GM23338 (cell line): ENCODE results near the gene ARPC2. TPM values are rescaled to one million over a fixed set of nuclear protein-coding genes. Genes with fewer than 3 reads are reported as not detected.

Experiments
- ATAC-seq: fragments of 200-7000 bp; cut with Tn5 transposase; 3 replicates; pipeline ENCODE4 v1.9.1; 2020
- DNase-seq: peaks from one replicate; pipeline ENCODE4 v3.0.0-alpha.2; 2015; ENCODE audit warnings: low spot score
- H2AFZ ChIP-seq: fragments of 200-600 bp; sonication (generic); 2 replicates; pipeline ENCODE4 v1.8.0; 2016; ENCODE audit warnings: antibody characterized with exemption, mild to moderate bottlenecking, moderate library complexity
- H3F3A ChIP-seq: fragments of 200-600 bp; sonication (generic); replicated peaks from 2 replicates; pipeline ENCODE4 v1.8.0; 2017; ENCODE audit warnings: antibody characterized with exemption, mixed run types, low read depth
- H3K27ac ChIP-seq: fragments of 200-600 bp; sonication (generic); 2 replicates; pipeline ENCODE4 v1.6.1; 2016; ENCODE audit warnings: low read depth
- H3K27me3 ChIP-seq: fragments of 200-600 bp; sonication (generic); 2 replicates; pipeline ENCODE4 v1.8.0; 2016; ENCODE audit warnings: mild to moderate bottlenecking, mixed run types, moderate library complexity; ENCODE audit not compliant: insufficient read depth
- H3K36me3 ChIP-seq: fragments of 200-600 bp; sonication (generic); 2 replicates; pipeline ENCODE4 v1.8.0; 2016; ENCODE audit warnings: mild to moderate bottlenecking; ENCODE audit not compliant: insufficient read depth
- H3K4me1 ChIP-seq: fragments of 200-600 bp; sonication (generic); 2 replicates; pipeline ENCODE4 v1.8.0; 2016; ENCODE audit warnings: mild to moderate bottlenecking, moderate library complexity; ENCODE audit not compliant: insufficient read depth
- H3K4me2 ChIP-seq: fragments of 200-600 bp; sonication (generic); 2 replicates; pipeline ENCODE4 v1.7.1; 2017; ENCODE audit warnings: mixed run types
- H3K4me3 ChIP-seq: fragments of 200-600 bp; sonication (generic); 2 replicates; pipeline ENCODE4 v1.6.1; 2016; ENCODE audit warnings: mixed run types
- H3K79me2 ChIP-seq: fragments of 200-600 bp; sonication (generic); replicated peaks from 2 replicates; pipeline ENCODE4 v1.8.0; 2017; ENCODE audit warnings: mild to moderate bottlenecking; ENCODE audit not compliant: insufficient read depth
- H3K9me2 ChIP-seq: fragments of 200-600 bp; sonication (generic); 2 replicates; pipeline ENCODE4 v1.8.0; 2017; ENCODE audit not compliant: insufficient read depth
- H4K20me1 ChIP-seq: fragments of 200-600 bp; sonication (generic); replicated peaks from 2 replicates; pipeline ENCODE4 v1.8.0; 2017; ENCODE audit warnings: mild to moderate bottlenecking; ENCODE audit not compliant: insufficient read depth
- H3K27ac Mint-ChIP-seq: 2 replicates; pipeline ENCODE4 v1.8.0; 2020; ENCODE audit warnings: inconsistent platforms, mild to moderate bottlenecking, moderate library complexity, mixed read lengths
- H3K27me3 Mint-ChIP-seq: 3 replicates; pipeline ENCODE4 v1.8.0; 2022; ENCODE audit warnings: low read depth, mild to moderate bottlenecking, moderate library complexity, mixed read lengths, inconsistent platforms; ENCODE audit not compliant: insufficient read depth, poor library complexity
- H3K36me3 Mint-ChIP-seq: 3 replicates; pipeline ENCODE4 v1.8.0; 2021; ENCODE audit warnings: low read depth, mild to moderate bottlenecking, inconsistent platforms, moderate library complexity, mixed read lengths
- H3K4me1 Mint-ChIP-seq: 3 replicates; pipeline ENCODE4 v1.8.0; 2020; ENCODE audit warnings: mild to moderate bottlenecking, inconsistent platforms, mixed read lengths
- H3K4me3 Mint-ChIP-seq: 3 replicates; pipeline ENCODE4 v1.8.0; 2021; ENCODE audit warnings: moderate library complexity, mild to moderate bottlenecking, inconsistent platforms, mixed read lengths
- H3K9me3 Mint-ChIP-seq: 3 replicates; pipeline ENCODE4 v1.8.0; 2020; ENCODE audit warnings: moderate library complexity, mild to moderate bottlenecking, inconsistent platforms, mixed read lengths
- CREB1 ChIP-seq: fragments of 250-450 bp; sonication (Bioruptor Pico); IDR thresholded peaks from 2 replicates; pipeline ENCODE4 v1.5.0; 2020; ENCODE audit warnings: low read depth, mild to moderate bottlenecking, moderate library complexity
- EZH2 ChIP-seq: fragments of 200-600 bp; sonication (generic); IDR thresholded peaks from one replicate; pipeline ENCODE4 v1.8.0; 2017; ENCODE audit warnings: antibody characterized with exemption, mild to moderate bottlenecking, low read depth; ENCODE audit not compliant: unreplicated experiment
- EZH2phosphoT487 ChIP-seq: fragments of 200-600 bp; sonication (generic); IDR thresholded peaks from one replicate; pipeline ENCODE4 v1.8.1; 2018; ENCODE audit warnings: antibody characterized with exemption; ENCODE audit not compliant: unreplicated experiment
- JUNB ChIP-seq: IDR thresholded peaks from one replicate; pipeline ENCODE4 v1.6.1; 2016; ENCODE audit warnings: antibody characterized with exemption; ENCODE audit not compliant: unreplicated experiment
- NANOG ChIP-seq: IDR thresholded peaks from 2 replicates; pipeline ENCODE4 v1.6.1; 2016; ENCODE audit warnings: antibody characterized with exemption, borderline replicate concordance
- STAT1 ChIP-seq: IDR thresholded peaks from one replicate; pipeline ENCODE4 v1.6.1; 2016; ENCODE audit warnings: antibody characterized with exemption; ENCODE audit not compliant: unreplicated experiment
- ZNF114 ChIP-seq: fragments of 250-450 bp; sonication (Bioruptor Pico); IDR thresholded peaks from 2 replicates; pipeline ENCODE4 v1.5.0; 2020; ENCODE audit warnings: mild to moderate bottlenecking, moderate library complexity
- ZNF331 ChIP-seq: fragments of 250-450 bp; sonication (Bioruptor Pico); IDR thresholded peaks from 2 replicates; pipeline ENCODE4 v1.5.0; 2020; ENCODE audit warnings: low read depth, mild to moderate bottlenecking, moderate library complexity
- polyA plus RNA-seq: library from polyadenylated mRNA; unstranded; fragments of >200 nt; fragmentation: Nextera tagmentation; extraction: Ambion mirVana; gene quantifications from 2 replicates; pipeline ENCODE4 v1.2.1, GENCODE V29; 2016
- total RNA-seq: library from RNA; depleted of rRNA; stranded (reverse); fragments of >200 nt; shearing (Covaris generic); gene quantifications from 2 replicates; pipeline ENCODE4 v1.2.3, GENCODE V29; 2014
- TF ChIP-seq, protein P1 (sequence below): IDR thresholded peaks from one replicate; pipeline ENCODE4 v1.6.1; 2018; ENCODE audit warnings: antibody characterized with exemption; ENCODE audit not compliant: unreplicated experiment
- TF ChIP-seq, protein P2 (sequence below), 2 experiments: fragments of 200-600 bp in 1 of 2; sonication (generic) in 1 of 2; conservative IDR thresholded peaks; 2 replicates each; pipeline versions ENCODE4 v1.5.1 to v1.6.1; 2016 to 2017; ENCODE audit warnings: antibody characterized with exemption in 2 of 2, low read depth in 2 of 2, mild to moderate bottlenecking in 2 of 2, moderate library complexity in 1 of 2
- TF ChIP-seq, protein P3 (sequence below): IDR thresholded peaks from 2 replicates; pipeline ENCODE4 v1.6.1; 2016; ENCODE audit warnings: antibody characterized with exemption
- TF ChIP-seq, protein P4 (sequence below): fragments of 250-450 bp; sonication (Bioruptor Pico); IDR thresholded peaks from 2 replicates; pipeline ENCODE4 v1.5.0; 2020; ENCODE audit warnings: mild to moderate bottlenecking, moderate library complexity

Gene ARPC2
- total and polyA plus RNA-seq, 2 experiments from 2014 or later: 217 to 271 TPM

DNA sequence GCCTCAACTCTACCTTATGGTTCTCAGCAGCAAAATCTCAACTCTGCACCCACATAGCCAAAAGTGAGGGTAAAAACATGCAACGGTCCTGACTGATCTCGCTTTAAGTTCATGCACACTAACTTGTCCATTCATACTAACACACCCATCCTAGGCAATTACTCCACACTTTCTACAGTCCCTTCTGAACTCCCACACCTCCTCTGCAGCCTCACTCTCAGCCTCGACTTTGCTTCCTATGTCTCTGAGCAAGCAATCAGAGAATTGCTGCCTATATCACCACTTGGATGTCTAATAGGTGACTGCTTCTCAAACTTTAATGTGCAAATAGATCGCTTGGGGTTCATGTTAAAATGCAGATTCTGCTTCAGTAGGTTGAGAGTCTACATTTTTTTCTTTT is 83.2 kb downstream of the ARPC2 start:
- peaks cover 9% of the 10 kb centered on the region for H3K27me3 Mint-ChIP-seq
- no peak overlapping the region for H2AFZ ChIP-seq

More for the DNA sequence above, 83.2 kb downstream of the ARPC2 start:
- Mint-ChIP-seq H3K9me3 (no peaks in the 10 kb centered on the region; the same call in 2 of the 3 replicates), H3K36me3 (no peaks in the 10 kb centered on the region), H3K4me3 (no peak overlapping the region), H3K27ac (no peak overlapping the region), H3K4me1 (peaks cover 6% of the 10 kb centered on the region)
- no peaks in the 10 kb centered on the region for H3K79me2 ChIP-seq
- no peak for TF ChIP-seq CREB1
- TF ChIP-seq, protein P1, sequence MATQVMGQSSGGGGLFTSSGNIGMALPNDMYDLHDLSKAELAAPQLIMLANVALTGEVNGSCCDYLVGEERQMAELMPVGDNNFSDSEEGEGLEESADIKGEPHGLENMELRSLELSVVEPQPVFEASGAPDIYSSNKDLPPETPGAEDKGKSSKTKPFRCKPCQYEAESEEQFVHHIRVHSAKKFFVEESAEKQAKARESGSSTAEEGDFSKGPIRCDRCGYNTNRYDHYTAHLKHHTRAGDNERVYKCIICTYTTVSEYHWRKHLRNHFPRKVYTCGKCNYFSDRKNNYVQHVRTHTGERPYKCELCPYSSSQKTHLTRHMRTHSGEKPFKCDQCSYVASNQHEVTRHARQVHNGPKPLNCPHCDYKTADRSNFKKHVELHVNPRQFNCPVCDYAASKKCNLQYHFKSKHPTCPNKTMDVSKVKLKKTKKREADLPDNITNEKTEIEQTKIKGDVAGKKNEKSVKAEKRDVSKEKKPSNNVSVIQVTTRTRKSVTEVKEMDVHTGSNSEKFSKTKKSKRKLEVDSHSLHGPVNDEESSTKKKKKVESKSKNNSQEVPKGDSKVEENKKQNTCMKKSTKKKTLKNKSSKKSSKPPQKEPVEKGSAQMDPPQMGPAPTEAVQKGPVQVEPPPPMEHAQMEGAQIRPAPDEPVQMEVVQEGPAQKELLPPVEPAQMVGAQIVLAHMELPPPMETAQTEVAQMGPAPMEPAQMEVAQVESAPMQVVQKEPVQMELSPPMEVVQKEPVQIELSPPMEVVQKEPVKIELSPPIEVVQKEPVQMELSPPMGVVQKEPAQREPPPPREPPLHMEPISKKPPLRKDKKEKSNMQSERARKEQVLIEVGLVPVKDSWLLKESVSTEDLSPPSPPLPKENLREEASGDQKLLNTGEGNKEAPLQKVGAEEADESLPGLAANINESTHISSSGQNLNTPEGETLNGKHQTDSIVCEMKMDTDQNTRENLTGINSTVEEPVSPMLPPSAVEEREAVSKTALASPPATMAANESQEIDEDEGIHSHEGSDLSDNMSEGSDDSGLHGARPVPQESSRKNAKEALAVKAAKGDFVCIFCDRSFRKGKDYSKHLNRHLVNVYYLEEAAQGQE: no peak
- TF ChIP-seq, protein P2, sequence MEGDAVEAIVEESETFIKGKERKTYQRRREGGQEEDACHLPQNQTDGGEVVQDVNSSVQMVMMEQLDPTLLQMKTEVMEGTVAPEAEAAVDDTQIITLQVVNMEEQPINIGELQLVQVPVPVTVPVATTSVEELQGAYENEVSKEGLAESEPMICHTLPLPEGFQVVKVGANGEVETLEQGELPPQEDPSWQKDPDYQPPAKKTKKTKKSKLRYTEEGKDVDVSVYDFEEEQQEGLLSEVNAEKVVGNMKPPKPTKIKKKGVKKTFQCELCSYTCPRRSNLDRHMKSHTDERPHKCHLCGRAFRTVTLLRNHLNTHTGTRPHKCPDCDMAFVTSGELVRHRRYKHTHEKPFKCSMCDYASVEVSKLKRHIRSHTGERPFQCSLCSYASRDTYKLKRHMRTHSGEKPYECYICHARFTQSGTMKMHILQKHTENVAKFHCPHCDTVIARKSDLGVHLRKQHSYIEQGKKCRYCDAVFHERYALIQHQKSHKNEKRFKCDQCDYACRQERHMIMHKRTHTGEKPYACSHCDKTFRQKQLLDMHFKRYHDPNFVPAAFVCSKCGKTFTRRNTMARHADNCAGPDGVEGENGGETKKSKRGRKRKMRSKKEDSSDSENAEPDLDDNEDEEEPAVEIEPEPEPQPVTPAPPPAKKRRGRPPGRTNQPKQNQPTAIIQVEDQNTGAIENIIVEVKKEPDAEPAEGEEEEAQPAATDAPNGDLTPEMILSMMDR (conservative IDR thresholded peaks at IDR 0.05; ENCODE audit: low read depth in 2 of 2): no peak
- TF ChIP-seq EZH2: no peak
- TF ChIP-seq, protein P3, sequence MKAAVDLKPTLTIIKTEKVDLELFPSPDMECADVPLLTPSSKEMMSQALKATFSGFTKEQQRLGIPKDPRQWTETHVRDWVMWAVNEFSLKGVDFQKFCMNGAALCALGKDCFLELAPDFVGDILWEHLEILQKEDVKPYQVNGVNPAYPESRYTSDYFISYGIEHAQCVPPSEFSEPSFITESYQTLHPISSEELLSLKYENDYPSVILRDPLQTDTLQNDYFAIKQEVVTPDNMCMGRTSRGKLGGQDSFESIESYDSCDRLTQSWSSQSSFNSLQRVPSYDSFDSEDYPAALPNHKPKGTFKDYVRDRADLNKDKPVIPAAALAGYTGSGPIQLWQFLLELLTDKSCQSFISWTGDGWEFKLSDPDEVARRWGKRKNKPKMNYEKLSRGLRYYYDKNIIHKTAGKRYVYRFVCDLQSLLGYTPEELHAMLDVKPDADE: no peak
- no peak for TF ChIP-seq ZNF114
- TF ChIP-seq, protein P4, sequence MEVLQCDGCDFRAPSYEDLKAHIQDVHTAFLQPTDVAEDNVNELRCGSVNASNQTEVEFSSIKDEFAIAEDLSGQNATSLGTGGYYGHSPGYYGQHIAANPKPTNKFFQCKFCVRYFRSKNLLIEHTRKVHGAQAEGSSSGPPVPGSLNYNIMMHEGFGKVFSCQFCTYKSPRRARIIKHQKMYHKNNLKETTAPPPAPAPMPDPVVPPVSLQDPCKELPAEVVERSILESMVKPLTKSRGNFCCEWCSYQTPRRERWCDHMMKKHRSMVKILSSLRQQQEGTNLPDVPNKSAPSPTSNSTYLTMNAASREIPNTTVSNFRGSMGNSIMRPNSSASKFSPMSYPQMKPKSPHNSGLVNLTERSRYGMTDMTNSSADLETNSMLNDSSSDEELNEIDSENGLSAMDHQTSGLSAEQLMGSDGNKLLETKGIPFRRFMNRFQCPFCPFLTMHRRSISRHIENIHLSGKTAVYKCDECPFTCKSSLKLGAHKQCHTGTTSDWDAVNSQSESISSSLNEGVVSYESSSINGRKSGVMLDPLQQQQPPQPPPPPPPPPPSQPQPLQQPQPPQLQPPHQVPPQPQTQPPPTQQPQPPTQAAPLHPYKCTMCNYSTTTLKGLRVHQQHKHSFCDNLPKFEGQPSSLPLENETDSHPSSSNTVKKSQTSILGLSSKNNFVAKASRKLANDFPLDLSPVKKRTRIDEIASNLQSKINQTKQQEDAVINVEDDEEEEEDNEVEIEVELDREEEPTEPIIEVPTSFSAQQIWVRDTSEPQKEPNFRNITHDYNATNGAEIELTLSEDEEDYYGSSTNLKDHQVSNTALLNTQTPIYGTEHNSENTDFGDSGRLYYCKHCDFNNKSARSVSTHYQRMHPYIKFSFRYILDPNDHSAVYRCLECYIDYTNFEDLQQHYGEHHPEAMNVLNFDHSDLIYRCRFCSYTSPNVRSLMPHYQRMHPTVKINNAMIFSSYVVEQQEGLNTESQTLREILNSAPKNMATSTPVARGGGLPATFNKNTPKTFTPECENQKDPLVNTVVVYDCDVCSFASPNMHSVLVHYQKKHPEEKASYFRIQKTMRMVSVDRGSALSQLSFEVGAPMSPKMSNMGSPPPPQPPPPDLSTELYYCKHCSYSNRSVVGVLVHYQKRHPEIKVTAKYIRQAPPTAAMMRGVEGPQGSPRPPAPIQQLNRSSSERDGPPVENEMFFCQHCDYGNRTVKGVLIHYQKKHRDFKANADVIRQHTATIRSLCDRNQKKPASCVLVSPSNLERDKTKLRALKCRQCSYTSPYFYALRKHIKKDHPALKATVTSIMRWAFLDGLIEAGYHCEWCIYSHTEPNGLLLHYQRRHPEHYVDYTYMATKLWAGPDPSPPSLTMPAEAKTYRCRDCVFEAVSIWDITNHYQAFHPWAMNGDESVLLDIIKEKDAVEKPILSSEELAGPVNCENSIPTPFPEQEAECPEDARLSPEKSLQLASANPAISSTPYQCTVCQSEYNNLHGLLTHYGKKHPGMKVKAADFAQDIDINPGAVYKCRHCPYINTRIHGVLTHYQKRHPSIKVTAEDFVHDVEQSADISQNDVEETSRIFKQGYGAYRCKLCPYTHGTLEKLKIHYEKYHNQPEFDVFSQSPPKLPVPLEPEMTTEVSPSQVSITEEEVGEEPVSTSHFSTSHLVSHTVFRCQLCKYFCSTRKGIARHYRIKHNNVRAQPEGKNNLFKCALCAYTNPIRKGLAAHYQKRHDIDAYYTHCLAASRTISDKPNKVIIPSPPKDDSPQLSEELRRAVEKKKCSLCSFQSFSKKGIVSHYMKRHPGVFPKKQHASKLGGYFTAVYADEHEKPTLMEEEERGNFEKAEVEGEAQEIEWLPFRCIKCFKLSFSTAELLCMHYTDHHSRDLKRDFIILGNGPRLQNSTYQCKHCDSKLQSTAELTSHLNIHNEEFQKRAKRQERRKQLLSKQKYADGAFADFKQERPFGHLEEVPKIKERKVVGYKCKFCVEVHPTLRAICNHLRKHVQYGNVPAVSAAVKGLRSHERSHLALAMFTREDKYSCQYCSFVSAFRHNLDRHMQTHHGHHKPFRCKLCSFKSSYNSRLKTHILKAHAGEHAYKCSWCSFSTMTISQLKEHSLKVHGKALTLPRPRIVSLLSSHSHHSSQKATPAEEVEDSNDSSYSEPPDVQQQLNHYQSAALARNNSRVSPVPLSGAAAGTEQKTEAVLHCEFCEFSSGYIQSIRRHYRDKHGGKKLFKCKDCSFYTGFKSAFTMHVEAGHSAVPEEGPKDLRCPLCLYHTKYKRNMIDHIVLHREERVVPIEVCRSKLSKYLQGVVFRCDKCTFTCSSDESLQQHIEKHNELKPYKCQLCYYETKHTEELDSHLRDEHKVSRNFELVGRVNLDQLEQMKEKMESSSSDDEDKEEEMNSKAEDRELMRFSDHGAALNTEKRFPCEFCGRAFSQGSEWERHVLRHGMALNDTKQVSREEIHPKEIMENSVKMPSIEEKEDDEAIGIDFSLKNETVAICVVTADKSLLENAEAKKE (CRISPR knock-in tag): no peak
- TF ChIP-seq NANOG: no peak
- no peak for TF ChIP-seq ZNF331 (CRISPR knock-in tag)
- no peak for TF ChIP-seq EZH2phosphoT487
- no peak for TF ChIP-seq STAT1
- no peak for TF ChIP-seq JUNB
- no peaks in the 10 kb centered on the region for H3K9me2 ChIP-seq
- no peak overlapping the region for H3K4me2 ChIP-seq
- peaks cover 3% of the 10 kb centered on the region for H3K4me1 ChIP-seq
- DNase-seq (no peak), ATAC-seq (no peak)
- no peak overlapping the region for H3K27ac ChIP-seq
- no peaks in the 10 kb centered on the region for H3K36me3 ChIP-seq
- no peaks in the 10 kb centered on the region for H3F3A ChIP-seq
- no peaks in the 10 kb centered on the region for H4K20me1 ChIP-seq
- H3K27me3 ChIP-seq: no peaks in the 10 kb centered on the region
- H3K4me3 ChIP-seq: no peak overlapping the region
